ENCODE results near the gene ATP9A. TPM values are rescaled to one million over a fixed set of nuclear protein-coding genes. Genes with fewer than 3 reads are reported as not detected.
A peak's percentile ranks its signal among the peaks of the same experiment; 100 is the strongest.

The ATP9A gene
- total RNA-seq, 1 experiment from 2014 or later: 12.1 TPM

- no peak overlapping the region for H3T11ph ChIP-seq (ENCODE audit: low read length)
- no peak overlapping the region for H3K27ac ChIP-seq (ENCODE audit: insufficient read length, low read depth, low read length)
- H3K4me1 ChIP-seq (ENCODE audit: insufficient read depth, low read length): no peaks in the 10 kb centered on the region
- no peak overlapping the region for H4K5ac ChIP-seq (ENCODE audit: insufficient read length, low read depth, low read length)
- Mint-ChIP-seq H3K27ac (no peak overlapping the region), H3K36me3 (ENCODE audit: insufficient read depth in 1 of 3, low read depth in 3 of 3) (peaks cover 0 to 8% (median 6%) of the 10 kb centered on the region in 3 experiments; a peak in 4 of 7 replicates), H3K9me3 (no peaks in the 10 kb centered on the region; a peak in 2 of 5 replicates), H3K4me1 (peaks cover 9 to 11% of the 10 kb centered on the region in 2 experiments), H3K27me3 (ENCODE audit: low read depth) (peaks cover 5% of the 10 kb centered on the region), H3K4me3 (peak overlapping the region in 1 of 2 experiments; percentile 21; a peak in 3 of 5 replicates)
- no peak overlapping the region for H2BK20ac ChIP-seq (ENCODE audit: low read depth, low read length, poor library complexity, severe bottlenecking)
- H4K91ac ChIP-seq (ENCODE audit: insufficient read length, low read depth, low read length): no peak overlapping the region
- H2BK12ac ChIP-seq (ENCODE audit: insufficient read length, low read depth, low read length): no peak overlapping the region
- no peaks in the 10 kb centered on the region for H3K79me1 ChIP-seq (ENCODE audit: insufficient read depth, low read depth, low read length, poor library complexity, severe bottlenecking)
- no peak for DNase-seq
- no peak overlapping the region for H3K23ac ChIP-seq (ENCODE audit: insufficient read length, low read depth, low read length)
- H2BK120ac ChIP-seq (ENCODE audit: low read depth, low read length, poor library complexity, severe bottlenecking): no peak overlapping the region
- H3K14ac ChIP-seq (ENCODE audit: insufficient read depth, low read length): no peak overlapping the region
- peaks cover 8% of the 10 kb centered on the region for H3K23me2 ChIP-seq (ENCODE audit: insufficient read length, low read depth, low read length, poor library complexity, severe bottlenecking)
- TF ChIP-seq, protein P1, sequence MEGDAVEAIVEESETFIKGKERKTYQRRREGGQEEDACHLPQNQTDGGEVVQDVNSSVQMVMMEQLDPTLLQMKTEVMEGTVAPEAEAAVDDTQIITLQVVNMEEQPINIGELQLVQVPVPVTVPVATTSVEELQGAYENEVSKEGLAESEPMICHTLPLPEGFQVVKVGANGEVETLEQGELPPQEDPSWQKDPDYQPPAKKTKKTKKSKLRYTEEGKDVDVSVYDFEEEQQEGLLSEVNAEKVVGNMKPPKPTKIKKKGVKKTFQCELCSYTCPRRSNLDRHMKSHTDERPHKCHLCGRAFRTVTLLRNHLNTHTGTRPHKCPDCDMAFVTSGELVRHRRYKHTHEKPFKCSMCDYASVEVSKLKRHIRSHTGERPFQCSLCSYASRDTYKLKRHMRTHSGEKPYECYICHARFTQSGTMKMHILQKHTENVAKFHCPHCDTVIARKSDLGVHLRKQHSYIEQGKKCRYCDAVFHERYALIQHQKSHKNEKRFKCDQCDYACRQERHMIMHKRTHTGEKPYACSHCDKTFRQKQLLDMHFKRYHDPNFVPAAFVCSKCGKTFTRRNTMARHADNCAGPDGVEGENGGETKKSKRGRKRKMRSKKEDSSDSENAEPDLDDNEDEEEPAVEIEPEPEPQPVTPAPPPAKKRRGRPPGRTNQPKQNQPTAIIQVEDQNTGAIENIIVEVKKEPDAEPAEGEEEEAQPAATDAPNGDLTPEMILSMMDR (conservative IDR thresholded peaks at IDR 0.05): no peak
- H3K56ac ChIP-seq (ENCODE audit: insufficient read length, low read depth, low read length): no peak overlapping the region
- WGBS (ENCODE audit: extremely low coverage, insufficient read length, low lambda C conversion rate): no CpG with 5 or more reads among the region's 9 CpGs
- no peaks in the 10 kb centered on the region for H3K79me2 ChIP-seq (ENCODE audit: insufficient read depth, low read length)
- H2BK5ac ChIP-seq (ENCODE audit: insufficient read length, low read length): no peak overlapping the region
- no peak overlapping the region for H2AFZ ChIP-seq (ENCODE audit: low read length)
- no peak overlapping the region for H3K4ac ChIP-seq (ENCODE audit: low read depth, low read length)
- no peaks in the 10 kb centered on the region for H3K9me3 ChIP-seq (ENCODE audit: control insufficient read depth, low read depth, low read length)
- H4K20me1 ChIP-seq (ENCODE audit: control insufficient read depth, insufficient read depth, insufficient read length): no peaks in the 10 kb centered on the region
- H3K9ac ChIP-seq (ENCODE audit: extremely low read depth, insufficient read length, low read length): no peak overlapping the region
- no peak overlapping the region for H3K4me2 ChIP-seq (ENCODE audit: insufficient read depth, insufficient read length, low read length)
- no peak overlapping the region for H2BK15ac ChIP-seq (ENCODE audit: low read depth, low read length)
- no peak overlapping the region for H3K18ac ChIP-seq (ENCODE audit: insufficient read length, low read depth, low read length)
- H2AK5ac ChIP-seq (ENCODE audit: insufficient read length, low read length): no peak overlapping the region
- no peak overlapping the region for H4K8ac ChIP-seq (replicated peaks; ENCODE audit: insufficient read length, low read depth, low read length)
- no peaks in the 10 kb centered on the region for H3K27me3 ChIP-seq (ENCODE audit: insufficient read depth, low read length)
Measured at GRCh38 chr20:51769976-51770615, 1.9 kb upstream of the ATP9A start.

Measured in H9 (cell line).